Measurements from ENCODE around the gene ECPAS.
"Not testable (repeated sequence)": the region's sequence is repeated elsewhere in the genome, so short reads cannot be mapped to it uniquely, and the experiment has no call there.

Gene ECPAS

GRCh38 chr9:111414406-111414805, 69.8 kb downstream of the ECPAS start:
- DNase-seq (ENCODE audit: low spot score): no peak

GRCh38 chr9:111413996-111414395, 70.2 kb downstream of the ECPAS start:
- no peak for DNase-seq (ENCODE audit: low spot score)

- no peak for DNase-seq (ENCODE audit: low spot score)
Observed at GRCh38 chr9:111412280-111412679, 71.9 kb downstream of the ECPAS start.

GRCh38 chr9:111411266-111411665, 72.9 kb downstream of the ECPAS start:
- DNase-seq (ENCODE audit: low spot score): no peak

- DNase-seq (ENCODE audit: low spot score): no peak
Observed at GRCh38 chr9:111407813-111408212, 76.4 kb downstream of the ECPAS start.

- DNase-seq (ENCODE audit: low spot score): no peak
Observed at GRCh38 chr9:111405701-111406100, 78.5 kb downstream of the ECPAS start.

GRCh38 chr9:111401486-111401885, 82.7 kb downstream of the ECPAS start:
- not testable (repeated sequence) for DNase-seq (ENCODE audit: low spot score)

GRCh38 chr9:111400564-111400898, 83.7 kb downstream of the ECPAS start:
- no peak for DNase-seq (ENCODE audit: low spot score)

- DNase-seq (ENCODE audit: low spot score): no peak
Observed at GRCh38 chr9:111399772-111400563, 84.2 kb downstream of the ECPAS start.

- DNase-seq (ENCODE audit: low spot score): no peak
Observed at GRCh38 chr9:111399211-111399739, 84.9 kb downstream of the ECPAS start.

GRCh38 chr9:111393971-111394370, 90.2 kb downstream of the ECPAS start:
- no peak for DNase-seq (ENCODE audit: low spot score)

GRCh38 chr9:111389406-111389805, 94.8 kb downstream of the ECPAS start:
- no peak for DNase-seq (ENCODE audit: low spot score)

GRCh38 chr9:111386386-111386785, 97.8 kb downstream of the ECPAS start:
- DNase-seq (ENCODE audit: low spot score): no peak

GRCh38 chr9:111381006-111381405, 103.2 kb downstream of the ECPAS start:
- no peak for DNase-seq (ENCODE audit: low spot score)

- DNase-seq (ENCODE audit: low spot score): no peak
Observed at GRCh38 chr9:111375817-111376564, 108.2 kb downstream of the ECPAS start.

- DNase-seq (ENCODE audit: low spot score): no peak
Observed at GRCh38 chr9:111375062-111375461, 109.1 kb downstream of the ECPAS start.

GRCh38 chr9:111372297-111372696, 111.9 kb downstream of the ECPAS start:
- DNase-seq (ENCODE audit: low spot score): no peak

GRCh38 chr9:111366978-111367377, 117.2 kb downstream of the ECPAS start:
- no peak for DNase-seq (ENCODE audit: low spot score)

- DNase-seq (ENCODE audit: low spot score): no peak
Observed at GRCh38 chr9:111362526-111362925, 121.7 kb downstream of the ECPAS start.

- DNase-seq (ENCODE audit: low spot score): no peak
Observed at GRCh38 chr9:111360881-111361280, 123.3 kb downstream of the ECPAS start.

- peak; percentile 85 for DNase-seq (ENCODE audit: low spot score)
Observed at GRCh38 chr9:111356481-111357244, 127.5 kb downstream of the ECPAS start.

GRCh38 chr9:111352545-111352944, 131.6 kb downstream of the ECPAS start:
- no peak for DNase-seq (ENCODE audit: low spot score)

- no peak for DNase-seq (ENCODE audit: low spot score)
Observed at GRCh38 chr9:111350556-111350955, 133.6 kb downstream of the ECPAS start.
